K562 (cell line): ENCODE data around the gene FLVCR2. TPM values are rescaled to one million over a fixed set of nuclear protein-coding genes. Genes with fewer than 3 reads are reported as not detected.

Experiments used
- ATAC-seq: fragments of 200-7000 bp; cut with Tn5 transposase; 3 replicates; pipeline ENCODE4 v1.9.1; 2020; ENCODE audit warnings: moderate library complexity
- BruUV-seq: library from RNA; stranded (reverse); fragments of 400-500 nt; replicated peaks from 2 replicates; lab custom pipeline; 2021; lab: Mats Ljungman, UMichigan
- CTCF ChIA-PET: fragments of 300-600 bp; formaldehyde crosslinking; extraction: SDS; loops from one replicate; lab custom pipeline; 2021; ENCODE audit warnings: low intra/inter-chr PET ratio; lab: Yijun Ruan, JAX
- POLR2A ChIA-PET: fragments of 300-600, 350-650 bp; sonication (Branson Sonifier 250); formaldehyde crosslinking; extraction: SDS; loops from one replicate; lab custom pipeline; 2021; ENCODE audit warnings: antibody characterized with exemption, inconsistent platforms; lab: Yijun Ruan, JAX
- DNase-seq, 4 experiments: peaks; one replicate each; pipeline versions ENCODE4 v3.0.0 to v3.0.0-alpha.2; 2011 to 2018; ENCODE audit warnings: low spot score in 3 of 4, mixed read lengths in 3 of 4; ENCODE audit errors: extremely low read depth in 1 of 4
- FAIRE-seq: peaks from 2 replicates; lab custom pipeline; 2011; peaks lifted over from hg19 to GRCh38; lab: Jason Lieb, UNC
- H2AFZ ChIP-seq: 2 replicates; pipeline ENCODE4 v1.6.0; 2011; ENCODE audit warnings: low read depth, low read length, control low read depth, inconsistent platforms
- H3K27ac ChIP-seq: fragments of 200-600 bp; 3 replicates; pipeline ENCODE4 v1.8.0; 2011; ENCODE audit warnings: low read depth, mild to moderate bottlenecking, control low read depth, inconsistent platforms, low read length, moderate library complexity, mixed read lengths; ENCODE audit errors: extremely low read depth
- H3K27me3 ChIP-seq, 2 experiments: fragments of 300-600 bp in 1 of 2; 2 replicates in 1 of 2; 3 replicates in 1 of 2; pipeline versions ENCODE4 v1.6.0 to v1.8.0; 2011; ENCODE audit warnings: inconsistent platforms in 2 of 2, low read length in 2 of 2, mild to moderate bottlenecking in 1 of 2, mixed read lengths in 1 of 2, moderate library complexity in 1 of 2; ENCODE audit not compliant: control insufficient read depth in 2 of 2, insufficient read depth in 2 of 2
- H3K36me3 ChIP-seq: fragments of 300-600 bp; 3 replicates; pipeline ENCODE4 v1.8.0; 2011; ENCODE audit warnings: mild to moderate bottlenecking, low read length, inconsistent platforms; ENCODE audit not compliant: control insufficient read depth, insufficient read depth
- H3K4me1 ChIP-seq, 2 experiments: fragments of 200-600 bp in 1 of 2; replicated peaks in 1 of 2; 2 replicates in 1 of 2; 3 replicates in 1 of 2; pipeline versions ENCODE4 v1.5.1 to v1.8.0; 2011; ENCODE audit warnings: inconsistent platforms in 2 of 2, low read length in 2 of 2, mild to moderate bottlenecking in 1 of 2, mixed read lengths in 1 of 2, moderate library complexity in 1 of 2; ENCODE audit not compliant: control insufficient read depth in 2 of 2, insufficient read depth in 2 of 2
- H3K4me2 ChIP-seq: 2 replicates; pipeline ENCODE4 v1.6.1; 2011; ENCODE audit warnings: low read length, control low read depth, inconsistent platforms, mixed read lengths; ENCODE audit not compliant: insufficient read depth
- H3K4me3 ChIP-seq: fragments of 200-600 bp; sonication (generic), shearing (Covaris generic); 2 replicates; pipeline ENCODE4 v1.5.1; 2016; ENCODE audit warnings: control low read depth, inconsistent platforms
- H3K79me2 ChIP-seq: fragments of 200-600 bp; 3 replicates; pipeline ENCODE4 v1.8.0; 2011; ENCODE audit warnings: low read length, inconsistent platforms; ENCODE audit not compliant: control insufficient read depth, insufficient read depth
- H3K9ac ChIP-seq, 2 experiments: 2 replicates each; pipeline versions ENCODE4 v1.6.0 to v1.6.1; 2011; ENCODE audit warnings: low read depth in 2 of 2, low read length in 2 of 2, control low read depth in 1 of 2, inconsistent platforms in 1 of 2, mild to moderate bottlenecking in 1 of 2, mixed read lengths in 1 of 2; ENCODE audit not compliant: insufficient read depth in 1 of 2
- H3K9me1 ChIP-seq: one replicate; pipeline ENCODE4 v1.6.0; 2011; ENCODE audit warnings: inconsistent platforms, mild to moderate bottlenecking, low read length, moderate library complexity; ENCODE audit not compliant: control insufficient read depth, insufficient read depth
- H3K9me3 ChIP-seq: replicated peaks from 2 replicates; pipeline ENCODE4 v1.5.1; 2011; ENCODE audit warnings: low read depth, low read length, inconsistent platforms; ENCODE audit not compliant: control insufficient read depth, insufficient read depth
- H4K20me1 ChIP-seq: replicated peaks from 2 replicates; pipeline ENCODE4 v1.6.1; 2011; ENCODE audit warnings: low read length, inconsistent platforms, mixed read lengths; ENCODE audit not compliant: control insufficient read depth, insufficient read depth
- E2F8 ChIP-seq: fragments of 450-650 bp; IDR thresholded peaks from 2 replicates; pipeline ENCODE4 v1.7.1; 2018; ENCODE audit warnings: mild to moderate bottlenecking, low read depth; ENCODE audit not compliant: partially characterized antibody
- HMG20B ChIP-seq: fragments of 250-450 bp; sonication (Bioruptor Pico); IDR thresholded peaks from 2 replicates; pipeline ENCODE4 v1.5.0; 2021; ENCODE audit warnings: mild to moderate bottlenecking
- MTA3 ChIP-seq: fragments of 450-650 bp; formaldehyde crosslinking; IDR thresholded peaks from 2 replicates; pipeline ENCODE4 v1.6.1; 2017; ENCODE audit warnings: mild to moderate bottlenecking, borderline replicate concordance
- NCOA1 ChIP-seq: fragments of 450-650 bp; IDR thresholded peaks from 2 replicates; pipeline ENCODE4 v1.6.1; 2016; ENCODE audit warnings: low read depth
- PML ChIP-seq: IDR thresholded peaks from 2 replicates; pipeline ENCODE4 v1.6.1; 2012; ENCODE audit warnings: low read length, inconsistent platforms
- SOX6 ChIP-seq: fragments of 450-650 bp; IDR thresholded peaks from 2 replicates; pipeline ENCODE4 v1.6.1; 2014; ENCODE audit warnings: mild to moderate bottlenecking
- U2AF2 ChIP-seq: fragments of 200-400 bp; formaldehyde crosslinking; optimal IDR thresholded peaks from 2 replicates; pipeline ENCODE3; 2017; ENCODE audit warnings: low read depth, mild to moderate bottlenecking, low read length
- ZBED1 ChIP-seq: IDR thresholded peaks from 2 replicates; pipeline ENCODE4 v1.6.1; 2014
- ZNF175 ChIP-seq: fragments of 200-800 bp; sonication (Bioruptor generic); IDR thresholded peaks from 2 replicates; pipeline ENCODE4 v1.6.1; 2016; ENCODE audit warnings: low read depth, mild to moderate bottlenecking, missing genetic modification characterization, missing compliant biosample characterization
- WGBS: fragments of 100-300 bp; shearing (Covaris generic); methylation state at CpG from one replicate; pipeline ENCODE4 v1.1.6; 2016; ENCODE audit warnings: low coverage, mixed read lengths; ENCODE audit not compliant: insufficient coverage; ENCODE audit errors: missing lambda C conversion rate; 5-methylcytosine and 5-hydroxymethylcytosine counted together
- in situ Hi-C: fragments of 300-500 bp; cut with MboI; formaldehyde crosslinking; loops from 4 replicates; pipeline ENCODE4 v1.15.0; 2018; ENCODE audit warnings: inconsistent platforms, mixed read lengths
- intact Hi-C: fragments of 100-400 bp; cut with micrococcal nuclease; formaldehyde crosslinking; loops from 2 replicates; pipeline ENCODE4 v1.14.2; 2022
- polyA plus RNA-seq, 8 experiments: library from polyadenylated mRNA; depleted of rRNA in 4 of 8; stranded (reverse) in 5 of 8; unstranded in 3 of 8; fragments of >200 nt; fragmentation: Nextera tagmentation in 2 of 8; fragmentation: Illumina TruSeq in 1 of 8; extraction: Ambion mirVana in 2 of 8; extraction: Trizol in 1 of 8; gene quantifications; 2 replicates each; pipeline versions ENCODE4 v1.2.1 to v1.2.3, GENCODE V29; 2011 to 2014; ENCODE audit warnings: inconsistent platforms in 1 of 8, missing spikeins in 1 of 8
- total RNA-seq, 7 experiments: library from RNA; depleted of rRNA in 6 of 7; stranded (reverse); fragments of >200 nt in 6 of 7; fragmentation: Illumina TruSeq in 2 of 7; extraction: Trizol in 2 of 7; gene quantifications; 2 replicates each; pipeline versions ENCODE4 v1.2.1 to v1.2.3, GENCODE V29; 2011 to 2021; ENCODE audit warnings: low replicate concordance in 1 of 7

FLVCR2 gene
- total and polyA plus RNA-seq, 9 of the 15 experiments (the other 6 are each of a cell fraction or from before 2014, with no cell fraction given): 1.5 TPM; not detected in 8

GRCh38 chr14:75579338-75579864, 981 bp downstream of the FLVCR2 start:
- H3K4me3 ChIP-seq: no peak overlapping the region
- no peak overlapping the region for H3K9ac ChIP-seq
- in situ Hi-C loops: loop anchor here (5.0 to 10.0 kb wide), 2 partner anchors 73 to 405 kb away; partner anchors contain the start of genes IFT43 and TGFB3
- no peaks in the 10 kb centered on the region for H3K79me2 ChIP-seq
- no peaks in the 10 kb centered on the region for H3K9me1 ChIP-seq
- peaks cover 0 to 14% of the 10 kb centered on the region in 2 experiments; a peak in 2 of 5 replicates for H3K4me1 ChIP-seq
- 15% methylated on average over 9 of the region's 13 CpGs for WGBS
- TF ChIP-seq MTA3 (no peak), NCOA1 (no peak), ZNF175 (CRISPR knock-in tag) (no peak), SOX6 (no peak)
- ChIA-PET POLR2A (interaction anchor here (0.7 kb wide), 1 partner anchor 374 kb away, joined by 3 read pairs; no protein-coding TSS in a partner anchor), CTCF (interaction anchor here (1.3 kb wide), 1 partner anchor 75 kb away, joined by 3 read pairs; no protein-coding TSS in a partner anchor)
- H2AFZ ChIP-seq: no peak overlapping the region
- no peak overlapping the region for H3K27ac ChIP-seq
- no peak for DNase-seq
- BruUV-seq: no TSS peak
- no peaks in the 10 kb centered on the region for H3K36me3 ChIP-seq
- H3K9me3 ChIP-seq: no peaks in the 10 kb centered on the region
- intact Hi-C loops: loop anchor here (5.0 kb wide), 1 partner anchor 403 kb away; the partner anchor contains the start of gene TGFB3
- no peak for FAIRE-seq
- no peaks in the 10 kb centered on the region for H4K20me1 ChIP-seq
- H3K4me2 ChIP-seq: no peak overlapping the region
- ATAC-seq: no peak
- peaks cover 2 to 29% of the 10 kb centered on the region in 2 experiments; a peak in 4 of 5 replicates for H3K27me3 ChIP-seq

GRCh38 chr14:75579882-75580281, 1.5 kb downstream of the FLVCR2 start:
- no peak overlapping the region for H3K4me2 ChIP-seq
- no peak for FAIRE-seq
- POLR2A ChIA-PET: no interaction called here
- intact Hi-C loops: loop anchor here (5.0 kb wide), 1 partner anchor 402 kb away; the partner anchor contains the start of gene TGFB3
- H3K27ac ChIP-seq: no peak overlapping the region
- peaks cover 0 to 14% of the 10 kb centered on the region in 2 experiments; a peak in 2 of 5 replicates for H3K4me1 ChIP-seq
- no peak for ATAC-seq
- no peak overlapping the region for H3K4me3 ChIP-seq
- TF ChIP-seq U2AF2 (no peak), E2F8 (no peak), HMG20B (CRISPR knock-in tag) (no peak), PML (no peak), ZBED1 (no peak)
- TF ChIP-seq, all 486 proteins: peak for 0
- H3K27me3 ChIP-seq: peaks cover 1 to 30% of the 10 kb centered on the region in 2 experiments; a peak in 4 of 5 replicates
- H3K9ac ChIP-seq: no peak overlapping the region
- no peaks in the 10 kb centered on the region for H3K36me3 ChIP-seq
- H2AFZ ChIP-seq: no peak overlapping the region
- CTCF ChIA-PET: interaction anchor here (1.3 kb wide), 1 partner anchor 75 kb away, joined by 3 read pairs; no protein-coding TSS in a partner anchor
- no peaks in the 10 kb centered on the region for H3K9me1 ChIP-seq
- DNase-seq: no peak
- no peaks in the 10 kb centered on the region for H3K79me2 ChIP-seq
- in situ Hi-C loops: loop anchor here (5.0 to 10.0 kb wide), 2 partner anchors 72 to 405 kb away; partner anchors contain the start of genes IFT43 and TGFB3
- H4K20me1 ChIP-seq: no peaks in the 10 kb centered on the region
- H3K9me3 ChIP-seq: no peaks in the 10 kb centered on the region
- 0% methylated on average over 3 of the region's 3 CpGs for WGBS
- BruUV-seq: no TSS peak
